ENCODE data around the gene BCL2L2.

DNA sequence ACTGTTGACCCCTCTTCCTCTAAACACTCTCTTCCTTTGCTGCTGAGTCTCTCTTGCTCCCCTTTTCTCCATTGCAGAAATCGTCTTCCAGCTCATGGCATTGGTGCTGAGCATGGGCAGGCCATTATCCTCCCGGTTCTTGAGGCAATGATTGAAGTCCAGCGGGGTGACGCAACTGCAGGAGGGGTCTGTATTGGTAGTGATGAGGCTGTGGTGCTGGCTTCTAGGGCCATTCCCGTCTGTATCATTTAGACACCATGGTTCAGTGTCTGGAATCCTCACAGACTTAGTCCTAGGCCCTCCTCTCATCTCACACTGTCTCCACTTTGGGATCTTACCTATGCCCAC, 46.8 kb downstream of the BCL2L2 start:
- TF ChIP-seq CTCF (optimal IDR thresholded peaks at IDR 0.05 in 1 of 3, IDR thresholded peaks at IDR 0.05 in 1 of 3, conservative IDR thresholded peaks at IDR 0.05 in 1 of 3; ENCODE audit: extremely low read depth in 1 of 3, insufficient read depth in 2 of 3, low read length in 3 of 3) (no peak), EZH2 (IDR thresholded peaks at IDR 0.05; ENCODE audit: low read length) (no peak)

All from keratinocyte (primary cell).